Erythroblast (primary cell): ENCODE results near the gene BFAR.

Source experiments
- GATA1 ChIP-seq: IDR thresholded peaks from 2 replicates; pipeline ENCODE4 v1.6.1; 2011; ENCODE audit warnings: low read depth, mild to moderate bottlenecking, control low read depth, low read length, moderate library complexity
- POLR2A ChIP-seq: IDR thresholded peaks from 2 replicates; pipeline ENCODE4 v1.6.1; 2011; ENCODE audit warnings: mild to moderate bottlenecking, low read length

- TF ChIP-seq POLR2A (no peak), GATA1 (no peak)
These were observed 37.0 kb downstream of the BFAR start for GRCh38 chr16:14669776-14670175.
